DMS53 treated with DMSO at 0.1 percent for 48 hours (cell line): Measurements from ENCODE around the gene IRF2.

Source experiments
- DNase-seq: peaks from one replicate; lab custom pipeline; 2025; ENCODE audit not compliant: unreplicated experiment; lab: John Stamatoyannopoulos, UW

Gene IRF2

GRCh38 chr4:184451726-184452125, 22.6 kb downstream of the IRF2 start:
- DNase-seq: no peak

DNA sequence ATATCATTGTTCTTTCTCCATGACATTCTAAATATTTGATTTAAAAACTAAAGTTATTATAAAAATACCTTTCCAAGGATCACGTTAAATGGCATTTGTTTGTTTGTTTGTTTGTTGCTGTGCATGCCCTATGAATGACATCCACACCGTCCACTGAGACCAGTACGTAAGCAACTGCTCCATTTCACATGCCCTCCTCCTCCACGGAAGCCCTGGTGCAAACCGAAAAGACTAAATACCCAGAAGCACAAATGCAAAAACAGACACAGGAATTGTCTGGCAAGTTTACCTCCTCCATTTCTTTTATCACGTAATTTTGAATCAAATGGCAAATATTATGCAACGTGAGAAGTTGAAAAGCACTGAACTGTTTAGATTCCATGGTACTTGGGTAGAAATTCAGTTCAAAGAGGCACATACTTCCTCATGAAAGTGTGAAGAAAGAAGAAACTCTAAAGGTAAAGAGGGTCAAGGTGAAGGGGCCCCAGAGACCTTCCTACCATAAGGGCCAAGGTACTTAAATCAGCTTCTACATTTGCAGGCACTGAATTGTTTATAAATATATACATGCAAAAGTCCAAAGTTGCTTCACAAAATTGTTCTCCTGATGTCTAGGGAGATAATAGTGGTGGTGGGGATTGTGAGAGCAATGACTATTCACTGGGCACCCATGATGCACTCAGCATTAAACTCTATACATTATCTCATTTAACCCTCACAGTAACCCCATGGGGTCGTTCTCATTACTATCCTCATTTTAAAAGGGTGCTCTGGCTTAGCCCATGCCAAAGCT, 23.4 kb downstream of the IRF2 start:
- no peak for DNase-seq

GRCh38 chr4:184450045-184450444, 24.3 kb downstream of the IRF2 start:
- no peak for DNase-seq

DNA sequence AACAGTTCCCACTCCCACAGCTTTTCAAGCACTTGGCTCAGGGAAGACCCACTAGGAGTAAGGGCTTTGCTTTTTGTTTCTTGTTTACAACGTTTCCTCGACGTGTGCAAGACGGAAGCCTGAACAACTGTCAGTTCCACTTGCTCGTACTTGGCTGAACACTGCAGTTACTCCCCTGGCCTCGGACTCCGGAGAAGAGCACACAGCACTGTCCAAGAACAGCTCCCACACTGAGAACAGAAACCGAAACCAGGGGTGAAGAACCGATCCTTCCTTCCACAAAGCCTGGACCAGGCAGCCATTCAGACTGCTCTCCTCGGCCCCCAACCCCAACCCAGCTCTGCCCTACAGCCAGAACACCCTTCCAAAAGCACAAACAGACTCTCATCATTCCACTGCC, 25.5 kb downstream of the IRF2 start:
- no peak for DNase-seq

DNA sequence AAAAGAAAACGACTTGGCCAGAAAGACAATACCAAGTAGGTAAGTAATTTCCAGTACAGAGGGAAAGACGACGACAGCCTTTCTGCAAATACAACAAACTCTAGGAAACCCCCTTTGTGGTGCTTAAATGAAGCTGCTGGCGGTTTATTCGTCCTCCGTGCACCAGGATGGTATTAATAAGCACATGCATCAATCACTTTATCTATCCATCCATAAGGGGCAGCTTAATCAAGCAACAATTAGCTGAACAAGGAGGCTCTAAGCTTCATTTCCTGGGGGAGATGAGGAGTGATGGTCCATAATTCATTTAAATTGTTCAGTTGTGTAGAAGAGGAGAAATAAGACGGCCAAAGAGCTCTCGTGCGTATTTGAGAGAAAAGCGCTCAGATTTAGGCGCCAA, 26.2 kb downstream of the IRF2 start:
- DNase-seq: no peak

DNA sequence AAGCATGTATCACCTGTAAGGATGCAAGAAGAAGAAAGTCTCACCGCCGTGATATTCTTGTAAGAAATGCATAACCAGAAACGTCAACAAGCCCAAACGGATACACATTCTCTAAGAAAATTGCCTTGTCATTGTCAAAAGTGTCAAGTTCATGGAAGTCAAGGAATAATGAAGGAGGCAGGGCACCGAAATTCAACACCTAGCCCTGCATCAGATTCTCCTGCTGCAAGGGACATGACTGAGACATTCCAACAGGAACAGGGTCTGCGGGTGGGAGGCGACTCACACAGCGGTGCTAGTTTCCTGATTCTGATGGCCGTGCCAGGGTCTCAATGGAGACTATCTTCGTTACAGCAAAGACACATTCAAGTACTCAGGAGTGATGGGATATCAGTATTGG, 26.7 kb downstream of the IRF2 start:
- DNase-seq: no peak

GRCh38 chr4:184446132-184446658, 28.2 kb downstream of the IRF2 start:
- no peak for DNase-seq

DNA sequence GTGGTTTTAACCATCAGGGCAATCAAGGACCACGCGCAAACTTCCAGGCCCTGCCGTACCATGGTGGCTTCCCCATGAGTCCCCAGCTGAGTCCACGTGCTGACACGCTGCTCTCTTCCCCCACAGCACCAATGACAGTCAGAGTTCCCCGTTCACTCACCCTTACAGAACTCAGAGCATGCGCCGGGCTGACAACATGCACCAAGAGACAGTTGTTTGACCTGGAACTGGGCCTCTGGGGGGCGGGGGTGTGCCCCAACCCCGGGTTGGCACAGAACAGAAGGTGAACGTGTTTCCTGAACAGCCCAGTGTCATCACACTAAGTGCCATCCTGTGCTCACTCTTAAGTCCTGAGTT, 29.4 kb downstream of the IRF2 start:
- DNase-seq: no peak

- DNase-seq: no peak
These were observed 30.0 kb downstream of the IRF2 start for GRCh38 chr4:184444215-184444952.

- DNase-seq: no peak
These were observed 31.0 kb downstream of the IRF2 start for GRCh38 chr4:184443318-184443717.

- DNase-seq: no peak
These were observed 32.1 kb downstream of the IRF2 start for GRCh38 chr4:184442314-184442635.

- DNase-seq: no peak
These were observed 32.7 kb downstream of the IRF2 start for GRCh38 chr4:184441461-184442313.

DNA sequence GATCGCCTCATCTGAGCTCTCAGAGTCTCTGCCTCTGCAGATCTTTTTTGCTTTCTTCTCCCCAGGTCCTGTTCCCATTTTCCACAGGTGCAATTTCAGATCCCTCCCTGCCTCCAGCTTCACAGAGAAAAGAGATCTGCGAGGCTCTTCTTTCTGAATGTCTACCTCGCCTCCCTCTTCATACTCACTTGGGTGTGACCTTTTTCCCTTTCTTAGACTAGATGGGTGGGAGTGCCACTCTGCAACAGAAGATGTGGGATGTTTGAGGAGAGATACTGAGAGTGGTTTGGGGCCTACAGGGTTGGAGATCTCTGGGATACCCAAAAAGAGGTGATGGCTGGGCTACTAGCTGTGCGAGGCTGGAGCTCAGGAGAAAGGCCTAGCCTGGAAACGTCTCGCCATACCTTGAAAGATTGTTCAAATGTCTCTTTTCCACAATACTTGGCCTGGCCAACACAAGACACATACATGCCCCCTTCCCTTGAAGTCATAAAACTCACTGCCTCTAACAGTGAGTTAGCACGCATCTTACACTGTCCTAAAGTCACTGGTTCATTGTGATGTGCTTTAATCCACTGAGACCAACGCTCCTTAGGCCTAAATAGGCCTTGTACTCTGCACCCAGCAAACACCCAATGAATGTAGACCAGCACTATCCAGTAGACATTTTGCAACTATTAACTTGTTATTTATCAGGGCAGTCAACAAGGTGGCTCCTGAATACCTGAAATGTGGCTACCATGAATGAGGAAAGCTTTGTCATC, 33.6 kb downstream of the IRF2 start:
- no peak for DNase-seq

DNA sequence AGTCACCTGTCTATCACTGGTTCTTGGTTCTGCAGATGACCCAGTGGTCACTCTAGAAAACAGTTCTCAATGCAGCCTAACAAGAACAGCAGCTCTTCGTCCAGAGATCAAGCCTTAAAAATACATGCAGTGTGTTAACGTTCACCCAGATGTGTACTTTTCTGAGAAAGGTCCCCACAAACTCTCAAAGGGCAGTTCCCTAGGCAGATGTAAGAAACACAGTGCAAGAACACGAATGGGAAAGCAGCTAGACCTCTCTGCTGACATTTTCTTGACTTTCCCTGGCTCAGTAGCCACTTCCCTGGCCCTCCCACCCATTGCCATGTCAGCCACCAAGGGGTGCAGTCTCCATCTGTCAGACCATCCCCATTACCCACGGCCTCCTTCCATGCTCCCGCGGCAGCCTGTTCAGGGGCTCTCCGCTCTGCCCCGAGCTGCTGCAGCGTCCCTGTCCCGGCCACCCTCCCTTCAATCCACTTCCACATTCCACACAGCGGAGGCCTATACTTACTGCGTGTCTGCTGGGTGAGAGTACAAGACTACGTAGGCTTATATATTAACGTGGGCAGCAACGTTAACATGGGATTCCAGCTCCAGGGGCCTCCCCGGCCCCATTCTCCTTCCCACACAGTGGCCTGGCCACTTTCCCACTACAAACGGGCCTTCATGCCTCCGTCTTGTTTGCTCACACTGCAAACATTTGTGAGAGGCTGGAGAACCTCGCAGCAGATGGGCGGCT, 34.3 kb downstream of the IRF2 start:
- peak; percentile 16 for DNase-seq

DNA sequence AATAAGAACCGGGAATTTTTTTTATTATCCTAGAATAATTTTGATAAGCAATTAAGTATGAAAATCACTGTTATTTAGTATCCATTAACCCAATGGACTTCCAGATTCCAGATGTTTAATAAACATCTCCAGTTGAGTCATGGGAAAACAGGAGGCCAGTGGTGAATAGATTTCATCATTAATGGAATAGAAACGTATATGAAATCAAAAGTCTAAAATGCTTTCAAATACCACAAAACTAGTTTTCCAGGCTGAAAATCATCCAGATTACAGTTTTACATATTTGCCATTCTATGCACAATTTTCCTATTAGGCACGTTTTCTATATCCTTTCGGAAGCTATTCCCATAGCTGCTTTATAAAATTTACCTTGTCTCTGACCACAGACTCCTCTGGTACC, 35.0 kb downstream of the IRF2 start:
- no peak for DNase-seq

DNA sequence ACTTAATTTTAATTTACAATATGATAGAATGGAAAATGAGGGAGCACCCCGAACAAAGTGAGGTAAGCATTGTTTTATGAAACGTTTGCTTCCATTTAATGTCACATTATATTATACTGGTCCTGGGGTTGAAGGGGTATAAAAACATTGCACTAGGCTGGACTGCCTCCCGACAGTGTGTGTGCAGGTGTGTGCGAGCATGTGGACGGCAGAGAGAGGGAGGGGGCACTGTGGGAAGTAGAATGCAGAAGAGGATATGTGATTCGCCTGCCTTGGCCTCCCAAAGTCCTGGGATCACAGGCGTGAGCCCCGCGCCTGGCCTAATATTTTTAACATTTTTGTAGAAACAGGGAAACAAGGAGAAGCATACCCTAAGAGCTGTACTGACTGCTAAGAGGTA, 36.0 kb downstream of the IRF2 start:
- no peak for DNase-seq

DNA sequence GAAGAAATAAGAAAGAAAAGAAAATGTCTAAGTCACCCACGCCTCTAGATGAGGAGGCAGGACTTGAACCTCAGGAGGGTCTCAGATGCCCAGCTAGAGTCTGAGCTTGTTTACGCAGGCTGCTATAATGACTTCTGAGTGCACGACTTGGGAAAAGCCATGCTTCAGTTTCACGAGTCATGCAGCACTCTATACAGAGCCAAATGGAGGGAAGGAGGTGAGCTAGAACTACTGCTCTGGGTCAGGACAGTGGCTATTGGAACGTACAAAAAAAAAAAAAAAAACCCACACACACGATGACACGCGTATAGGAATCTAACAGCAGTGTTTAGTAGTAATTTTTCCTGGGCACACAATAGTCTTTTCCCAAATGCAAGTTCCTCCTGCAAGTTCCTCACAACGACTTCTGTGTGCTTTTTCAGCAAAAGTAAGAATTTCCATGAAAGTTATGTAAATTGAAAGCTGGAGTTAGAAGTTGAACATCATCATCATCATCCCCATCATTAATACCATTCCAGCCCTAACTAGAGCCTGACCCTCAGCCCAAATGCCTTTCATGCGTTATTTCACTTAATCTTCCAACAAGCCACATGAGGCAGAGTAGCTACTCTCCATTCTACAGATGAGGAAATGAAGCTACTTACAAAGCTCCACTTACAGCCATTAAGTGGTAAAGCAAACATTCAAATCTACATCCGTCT, 36.6 kb downstream of the IRF2 start:
- peak; percentile 63 for DNase-seq

DNA sequence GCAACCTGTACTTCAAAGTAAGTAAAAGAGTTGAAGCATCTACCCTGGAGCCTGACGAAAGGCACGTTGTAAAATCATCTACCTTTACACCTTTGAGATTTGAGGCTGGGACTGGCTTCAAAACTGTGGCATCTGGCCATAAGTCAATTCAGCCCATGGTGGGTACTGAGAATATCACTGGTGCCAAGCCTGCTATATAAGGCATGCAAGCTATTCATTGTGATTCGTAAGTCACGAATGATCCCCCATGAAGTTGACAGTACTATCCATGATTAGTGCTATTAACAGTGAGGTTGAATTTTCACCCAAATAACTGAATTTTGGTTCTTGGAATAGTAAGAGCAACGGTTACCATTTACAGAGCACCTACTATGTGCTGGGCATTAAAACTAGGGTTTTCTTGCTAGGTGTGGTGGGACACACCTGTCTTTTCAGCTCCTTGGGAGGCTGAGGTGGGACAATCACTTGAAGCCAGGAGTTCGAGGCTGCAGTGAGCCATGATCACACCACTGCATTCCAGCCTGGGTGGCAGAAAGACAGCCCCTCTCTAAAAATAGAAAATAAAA, 39.8 kb downstream of the IRF2 start:
- DNase-seq: no peak

DNA sequence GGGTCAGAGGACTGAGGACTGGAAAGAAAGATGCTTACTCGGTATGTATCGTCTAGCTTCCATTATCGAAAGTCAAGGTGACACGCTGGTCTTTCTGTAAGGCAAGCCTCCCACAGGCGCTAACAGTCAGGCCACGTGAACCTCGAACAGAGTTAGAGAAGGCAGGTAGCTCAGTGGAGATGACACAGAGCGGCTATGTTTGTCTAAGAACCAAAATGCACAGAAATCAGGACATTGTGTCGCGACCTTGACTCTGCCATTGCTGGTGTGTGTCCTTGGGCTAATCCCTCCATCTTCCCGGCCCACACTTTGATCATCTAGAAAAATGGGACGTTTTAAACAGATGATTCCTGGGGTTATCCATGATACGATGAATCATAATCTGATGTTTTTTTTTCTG, 40.3 kb downstream of the IRF2 start:
- no peak for DNase-seq
